IMR-90 (cell line): ENCODE results near the gene HOXD10. TPM values are rescaled to one million over a fixed set of nuclear protein-coding genes. Genes with fewer than 3 reads are reported as not detected.

Experiments
- ATAC-seq: fragments of 200-7000 bp; cut with Tn5 transposase; 2 replicates; pipeline ENCODE4 v1.9.1; 2020; ENCODE audit warnings: low read depth, mild to moderate bottlenecking, moderate library complexity
- BruUV-seq: library from RNA; stranded (reverse); fragments of 400-500 nt; replicated peaks from 2 replicates; lab custom pipeline; 2021; lab: Mats Ljungman, UMichigan
- CTCF ChIA-PET: fragments of 300-600 bp; formaldehyde crosslinking; extraction: SDS; loops from one replicate; lab custom pipeline; 2021; ENCODE audit warnings: antibody characterized with exemption; lab: Yijun Ruan, JAX
- POLR2A ChIA-PET: fragments of 300-600 bp; sonication (Branson Sonifier 250); formaldehyde crosslinking; loops from one replicate; lab custom pipeline; 2022; ENCODE audit warnings: antibody characterized with exemption; ENCODE audit not compliant: unreplicated experiment; lab: Charles Lee
- DNase-seq: peaks from one replicate; pipeline ENCODE4 v3.0.0; 2013
- H2AFZ ChIP-seq: replicated peaks from 2 replicates; pipeline ENCODE3; 2013; ENCODE audit warnings: low read length, mild to moderate bottlenecking; ENCODE audit not compliant: poor library complexity
- H2AK5ac ChIP-seq: 2 replicates; pipeline ENCODE4 v1.6.1; 2013; ENCODE audit warnings: low read depth, low read length, inconsistent platforms
- H2AK9ac ChIP-seq: replicated peaks from 2 replicates; pipeline ENCODE3; 2013; ENCODE audit warnings: mild to moderate bottlenecking, low read depth, low read length, moderate library complexity; ENCODE audit not compliant: poor library complexity
- H2BK120ac ChIP-seq: 2 replicates; pipeline ENCODE4 v1.6.1; 2013; ENCODE audit warnings: low read depth, low read length, inconsistent platforms
- H2BK15ac ChIP-seq: 3 replicates; pipeline ENCODE4 v1.6.1; 2013; ENCODE audit warnings: low read depth, low read length, inconsistent platforms
- H2BK20ac ChIP-seq: 2 replicates; pipeline ENCODE4 v1.6.1; 2013; ENCODE audit warnings: low read depth, mild to moderate bottlenecking, inconsistent platforms, low read length, moderate library complexity
- H2BK5ac ChIP-seq: 2 replicates; pipeline ENCODE4 v1.6.1; 2013; ENCODE audit warnings: mild to moderate bottlenecking, low read depth, low read length, inconsistent platforms; ENCODE audit not compliant: poor library complexity, severe bottlenecking
- H3K14ac ChIP-seq: replicated peaks from 2 replicates; pipeline ENCODE4 v1.6.1; 2013; ENCODE audit warnings: low read depth, low read length, inconsistent platforms
- H3K18ac ChIP-seq: 2 replicates; pipeline ENCODE4 v1.6.1; 2013; ENCODE audit warnings: low read depth, low read length, control low read depth
- H3K23ac ChIP-seq: 2 replicates; pipeline ENCODE4 v1.6.1; 2013; ENCODE audit warnings: low read depth, low read length, inconsistent platforms
- H3K27ac ChIP-seq: 2 replicates; pipeline ENCODE4 v1.5.1; 2013; ENCODE audit warnings: mild to moderate bottlenecking, control low read depth, low read length; ENCODE audit not compliant: insufficient read depth
- H3K27me3 ChIP-seq: 2 replicates; pipeline ENCODE4 v1.6.1; 2013; ENCODE audit warnings: low read length; ENCODE audit not compliant: control insufficient read depth, insufficient read depth
- H3K36me3 ChIP-seq: 2 replicates; pipeline ENCODE4 v1.6.1; 2013; ENCODE audit warnings: low read length, mixed read lengths; ENCODE audit not compliant: control insufficient read depth, insufficient read depth
- H3K4ac ChIP-seq: 2 replicates; pipeline ENCODE4 v1.6.1; 2013; ENCODE audit warnings: low read depth, low read length, inconsistent platforms
- H3K4me1 ChIP-seq: 2 replicates; pipeline ENCODE4 v1.6.1; 2013; ENCODE audit warnings: low read length, mixed read lengths; ENCODE audit not compliant: control insufficient read depth, insufficient read depth
- H3K4me2 ChIP-seq: 2 replicates; pipeline ENCODE4 v1.6.1; 2013; ENCODE audit warnings: low read depth, mild to moderate bottlenecking, control low read depth, low read length, moderate library complexity
- H3K4me3 ChIP-seq: 2 replicates; pipeline ENCODE4 v1.5.1; 2013; ENCODE audit warnings: low read depth, mild to moderate bottlenecking, control low read depth, low read length, moderate library complexity; ENCODE audit not compliant: insufficient read depth
- H3K56ac ChIP-seq: 2 replicates; pipeline ENCODE4 v1.6.1; 2013; ENCODE audit warnings: low read length, inconsistent platforms; ENCODE audit not compliant: insufficient read depth; ENCODE audit errors: extremely low read depth
- H3K79me1 ChIP-seq, 2 experiments: 2 replicates each; pipeline ENCODE4 v1.6.1; 2013; ENCODE audit warnings: low read length in 2 of 2, inconsistent platforms in 1 of 2, low read depth in 1 of 2
- H3K9ac ChIP-seq: 2 replicates; pipeline ENCODE4 v1.6.1; 2013; ENCODE audit warnings: low read depth, low read length, control low read depth
- H3K9me1 ChIP-seq: 2 replicates; pipeline ENCODE4 v1.6.1; 2013; ENCODE audit warnings: low read length, inconsistent platforms; ENCODE audit not compliant: insufficient read depth
- H3K9me3 ChIP-seq: 2 replicates; pipeline ENCODE4 v1.6.1; 2013; ENCODE audit warnings: low read length; ENCODE audit not compliant: control insufficient read depth, insufficient read depth
- H4K20me1 ChIP-seq: 2 replicates; pipeline ENCODE4 v1.6.1; 2013; ENCODE audit warnings: low read length, inconsistent platforms; ENCODE audit not compliant: insufficient read depth
- H4K5ac ChIP-seq: 2 replicates; pipeline ENCODE4 v1.6.1; 2013; ENCODE audit warnings: mild to moderate bottlenecking, low read depth, low read length, control low read depth
- H4K8ac ChIP-seq, 2 experiments: 2 replicates each; pipeline ENCODE4 v1.6.1; 2013; ENCODE audit warnings: low read depth in 2 of 2, low read length in 2 of 2, control low read depth in 1 of 2, inconsistent platforms in 1 of 2
- H4K91ac ChIP-seq: 2 replicates; pipeline ENCODE4 v1.6.1; 2013; ENCODE audit warnings: low read depth, low read length, inconsistent platforms; ENCODE audit not compliant: insufficient read depth
- BHLHE40 ChIP-seq: fragments of 150-350 bp; IDR thresholded peaks from 2 replicates; pipeline ENCODE4 v1.6.1; 2016; ENCODE audit warnings: mild to moderate bottlenecking, low read depth, low read length
- CEBPB ChIP-seq: IDR thresholded peaks from 2 replicates; pipeline ENCODE4 v1.6.1; 2012; ENCODE audit warnings: low read depth, low read length, improper control_type of control experiment
- CHD1 ChIP-seq: IDR thresholded peaks from 2 replicates; pipeline ENCODE4 v1.6.1; 2012; ENCODE audit warnings: low read depth, low read length, improper control_type of control experiment
- CTCF ChIP-seq: conservative IDR thresholded peaks from 2 replicates; pipeline ENCODE4 v1.5.1; 2012; ENCODE audit warnings: mild to moderate bottlenecking, low read depth, low read length, improper control_type of control experiment
- ELK1 ChIP-seq: fragments of 150-350 bp; IDR thresholded peaks from 2 replicates; pipeline ENCODE4 v1.6.1; 2016; ENCODE audit warnings: low read depth, mild to moderate bottlenecking, low read length, moderate library complexity, borderline replicate concordance
- FOS ChIP-seq: fragments of 150-350 bp; IDR thresholded peaks from 2 replicates; pipeline ENCODE4 v1.6.1; 2016; ENCODE audit warnings: low read depth, low read length
- MAFK ChIP-seq: IDR thresholded peaks from 2 replicates; pipeline ENCODE4 v1.6.1; 2012; ENCODE audit warnings: low read depth, low read length, improper control_type of control experiment
- MAZ ChIP-seq: IDR thresholded peaks from 2 replicates; pipeline ENCODE4 v1.6.1; 2012; ENCODE audit warnings: low read depth, mild to moderate bottlenecking, low read length, improper control_type of control experiment, moderate library complexity, borderline replicate concordance
- MXI1 ChIP-seq: IDR thresholded peaks from 2 replicates; pipeline ENCODE4 v1.6.1; 2012; ENCODE audit warnings: low read depth, mild to moderate bottlenecking, low read length, moderate library complexity, borderline replicate concordance
- NFE2L2 ChIP-seq: fragments of 150-350 bp; IDR thresholded peaks from 2 replicates; pipeline ENCODE4 v1.6.1; 2016; ENCODE audit warnings: low read depth, mild to moderate bottlenecking, low read length
- POLR2A ChIP-seq: IDR thresholded peaks from 2 replicates; pipeline ENCODE4 v1.6.1; 2012; ENCODE audit warnings: mild to moderate bottlenecking, low read depth, low read length
- RAD21 ChIP-seq: IDR thresholded peaks from 2 replicates; pipeline ENCODE4 v1.6.1; 2012; ENCODE audit warnings: low read length, improper control_type of control experiment
- RCOR1 ChIP-seq: IDR thresholded peaks from 2 replicates; pipeline ENCODE4 v1.6.1; 2012; ENCODE audit warnings: mild to moderate bottlenecking, low read length, improper control_type of control experiment; ENCODE audit not compliant: insufficient replicate concordance
- RFX5 ChIP-seq: IDR thresholded peaks from 2 replicates; pipeline ENCODE4 v1.8.0; 2012; ENCODE audit warnings: low read depth, mild to moderate bottlenecking, low read length, moderate library complexity
- SMC3 ChIP-seq: fragments of 150-350 bp; IDR thresholded peaks from 2 replicates; pipeline ENCODE4 v1.6.1; 2016; ENCODE audit warnings: low read depth, mild to moderate bottlenecking, antibody characterized with exemption, low read length, moderate library complexity
- USF2 ChIP-seq: fragments of 150-350 bp; IDR thresholded peaks from 2 replicates; pipeline ENCODE4 v1.6.1; 2017; ENCODE audit warnings: mild to moderate bottlenecking, antibody characterized with exemption, low read length, low read depth
- WGBS, 2 experiments: methylation state at CpG; one replicate each; pipeline versions ENCODE4 v1.1.5 to v1.1.7; 2013; ENCODE audit warnings: missing lambda C conversion rate in 2 of 2; ENCODE audit not compliant: insufficient read length in 1 of 2; ENCODE audit errors: extremely low coverage in 2 of 2; 5-methylcytosine and 5-hydroxymethylcytosine counted together
- dilution Hi-C: fragments of 300-500 bp; cut with HindIII; formaldehyde crosslinking; loops from one replicate; pipeline ENCODE4 v1.14.3; 2018; ENCODE audit warnings: low sequenced_read_pairs; ENCODE audit not compliant: unreplicated experiment
- in situ Hi-C: fragments of 300-500 bp; cut with MboI; formaldehyde crosslinking; loops from 3 replicates; pipeline ENCODE4 v1.14.3; 2019; ENCODE audit warnings: low sequenced_read_pairs, inconsistent platforms, mixed read lengths
- intact Hi-C: fragments of 100-400 bp; cut with micrococcal nuclease; formaldehyde crosslinking; loops from 2 replicates; pipeline ENCODE4 v1.10.0; 2022
- polyA plus RNA-seq, 3 experiments: library from polyadenylated mRNA; depleted of rRNA; stranded (reverse); fragments of >200 nt; gene quantifications; 2 replicates each; pipeline ENCODE4 v1.2.3, GENCODE V29; 2012; ENCODE audit warnings: low replicate concordance in 1 of 3
- total RNA-seq: library from RNA; depleted of rRNA; stranded (reverse); fragments of >200 nt; gene quantifications from 2 replicates; pipeline ENCODE4 v1.2.3, GENCODE V29; 2012

Gene HOXD10
- total and polyA plus RNA-seq, 2 of the 4 experiments (the other 2 are of a cell fraction), result not detected

- H3K4me3 ChIP-seq, result no peak overlapping the region
- 2% methylated on average over 9 of the region's 25 CpGs; no CpG with 5 or more reads in 1 of the 2 experiments for WGBS, 2 experiments
- DNase-seq, result no peak
Measured at GRCh38 chr2:176105078-176105729, 11.4 kb upstream of the HOXD10 start.

More at GRCh38 chr2:176105078-176105729, 11.4 kb upstream of the HOXD10 start:
- Histone ChIP-seq H3K9me3 (peaks cover 6% of the 10 kb centered on the region), H2BK5ac (no peak overlapping the region), H3K79me1 (no peaks in the 10 kb centered on the region), H4K91ac (no peak overlapping the region), H3K9me1 (no peaks in the 10 kb centered on the region), H3K4me1 (no peaks in the 10 kb centered on the region), H3K27me3 (peaks cover 95% of the 10 kb centered on the region), H3K14ac (no peak overlapping the region), H3K9ac (no peak overlapping the region), H2AK5ac (no peak overlapping the region), H4K20me1 (no peaks in the 10 kb centered on the region), H3K4me2 (no peak overlapping the region), H3K4ac (no peak overlapping the region), H4K5ac (no peak overlapping the region), H2BK15ac (no peak overlapping the region), H3K56ac (no peak overlapping the region), H3K23ac (no peak overlapping the region), H2BK20ac (no peak overlapping the region), H2AFZ (no peak overlapping the region), H3K36me3 (no peaks in the 10 kb centered on the region), H3K27ac (no peak overlapping the region), H2BK120ac (no peak overlapping the region), H3K18ac (no peak overlapping the region), H2AK9ac (no peak overlapping the region), H4K8ac (no peak overlapping the region)
- intact Hi-C loops (no loop called here), in situ Hi-C loops (no loop called here), dilution Hi-C loops (no loop called here)
- ChIA-PET CTCF (no interaction called here), POLR2A (no interaction called here)
- TF ChIP-seq MAZ, result no peak
- TF ChIP-seq CHD1, result no peak
- no peak for TF ChIP-seq MXI1
- TF ChIP-seq CEBPB, result no peak
- no peak for TF ChIP-seq MAFK
- no peak for TF ChIP-seq BHLHE40
- TF ChIP-seq RAD21, result no peak
- TF ChIP-seq CTCF, result no peak
- no peak for TF ChIP-seq RFX5
- no peak for TF ChIP-seq SMC3
- TF ChIP-seq ELK1, result no peak
- TF ChIP-seq RCOR1, result no peak
- no peak for TF ChIP-seq NFE2L2
- no peak for TF ChIP-seq POLR2A
- TF ChIP-seq FOS, result no peak
- TF ChIP-seq USF2, result no peak
- no peak for ATAC-seq
- BruUV-seq, result no TSS peak
